ENCODE results near the gene KDSR. TPM values are rescaled to one million over a fixed set of nuclear protein-coding genes. Genes with fewer than 3 reads are reported as not detected.

The KDSR gene
- total RNA-seq, 4 donors from 2014 or later = 11.2 to 18.6 (median 14.4) TPM

DNA sequence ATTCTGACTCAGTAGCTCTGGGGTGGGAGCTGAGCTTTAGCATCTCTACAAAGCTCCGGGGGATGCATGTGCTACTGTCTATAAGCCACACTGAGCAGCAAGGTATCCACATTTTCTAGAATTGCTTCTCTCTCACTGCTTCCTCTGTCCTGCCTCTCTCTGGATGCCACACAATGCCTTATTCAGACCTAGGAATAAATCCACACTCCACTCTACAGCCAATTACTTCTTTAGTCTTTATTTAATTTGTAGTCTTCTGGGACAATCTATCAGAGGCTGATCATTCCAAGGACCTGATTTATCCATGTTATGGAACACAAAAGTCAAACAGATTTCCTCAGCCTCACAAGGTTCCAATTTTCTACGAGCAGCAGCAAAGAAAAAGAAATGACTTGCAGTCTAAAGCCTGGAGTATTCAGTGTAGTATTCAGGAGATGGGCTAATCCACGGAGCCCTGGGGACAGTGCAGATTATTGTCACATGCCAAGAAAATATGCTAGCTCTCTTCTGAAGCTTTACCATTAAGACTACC, 51.8 kb downstream of the KDSR start:
- TF ChIP-seq, protein P1, sequence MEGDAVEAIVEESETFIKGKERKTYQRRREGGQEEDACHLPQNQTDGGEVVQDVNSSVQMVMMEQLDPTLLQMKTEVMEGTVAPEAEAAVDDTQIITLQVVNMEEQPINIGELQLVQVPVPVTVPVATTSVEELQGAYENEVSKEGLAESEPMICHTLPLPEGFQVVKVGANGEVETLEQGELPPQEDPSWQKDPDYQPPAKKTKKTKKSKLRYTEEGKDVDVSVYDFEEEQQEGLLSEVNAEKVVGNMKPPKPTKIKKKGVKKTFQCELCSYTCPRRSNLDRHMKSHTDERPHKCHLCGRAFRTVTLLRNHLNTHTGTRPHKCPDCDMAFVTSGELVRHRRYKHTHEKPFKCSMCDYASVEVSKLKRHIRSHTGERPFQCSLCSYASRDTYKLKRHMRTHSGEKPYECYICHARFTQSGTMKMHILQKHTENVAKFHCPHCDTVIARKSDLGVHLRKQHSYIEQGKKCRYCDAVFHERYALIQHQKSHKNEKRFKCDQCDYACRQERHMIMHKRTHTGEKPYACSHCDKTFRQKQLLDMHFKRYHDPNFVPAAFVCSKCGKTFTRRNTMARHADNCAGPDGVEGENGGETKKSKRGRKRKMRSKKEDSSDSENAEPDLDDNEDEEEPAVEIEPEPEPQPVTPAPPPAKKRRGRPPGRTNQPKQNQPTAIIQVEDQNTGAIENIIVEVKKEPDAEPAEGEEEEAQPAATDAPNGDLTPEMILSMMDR (IDR thresholded peaks at IDR 0.05 in 4 of 5, conservative IDR thresholded peaks at IDR 0.05 in 1 of 5) = no peak
- no peak for TF ChIP-seq POLR2A (IDR thresholded peaks at IDR 0.05)
- in situ Hi-C loops (cut with MboI; ENCODE audit: low sequenced_read_pairs in 4 of 4) = loop anchor here in 1 of 4 donors (5.0 to 10.0 kb wide), 2 partner anchors 50 to 183 kb away; no protein-coding TSS in a partner anchor
- DNase-seq = no peak
- no peak for ATAC-seq
- intact Hi-C loops (cut with DNase I; ENCODE audit: low total_unique reads) = loop anchor here (5.0 kb wide), 1 partner anchor 123 kb away; no protein-coding TSS in a partner anchor
- H3K9me3 ChIP-seq = no peaks in the 10 kb centered on the region
- peak overlapping the region in 3 of 4 donors; percentile 4 to 22 (median 7) for H3K27ac ChIP-seq
- no peaks in the 10 kb centered on the region for H3K36me3 ChIP-seq
- H3K27me3 ChIP-seq = no peaks in the 10 kb centered on the region
- H3K4me1 ChIP-seq = peaks cover 31 to 47% of the 10 kb centered on the region in 2 donors
- no peak overlapping the region for H3K4me3 ChIP-seq

DNA sequence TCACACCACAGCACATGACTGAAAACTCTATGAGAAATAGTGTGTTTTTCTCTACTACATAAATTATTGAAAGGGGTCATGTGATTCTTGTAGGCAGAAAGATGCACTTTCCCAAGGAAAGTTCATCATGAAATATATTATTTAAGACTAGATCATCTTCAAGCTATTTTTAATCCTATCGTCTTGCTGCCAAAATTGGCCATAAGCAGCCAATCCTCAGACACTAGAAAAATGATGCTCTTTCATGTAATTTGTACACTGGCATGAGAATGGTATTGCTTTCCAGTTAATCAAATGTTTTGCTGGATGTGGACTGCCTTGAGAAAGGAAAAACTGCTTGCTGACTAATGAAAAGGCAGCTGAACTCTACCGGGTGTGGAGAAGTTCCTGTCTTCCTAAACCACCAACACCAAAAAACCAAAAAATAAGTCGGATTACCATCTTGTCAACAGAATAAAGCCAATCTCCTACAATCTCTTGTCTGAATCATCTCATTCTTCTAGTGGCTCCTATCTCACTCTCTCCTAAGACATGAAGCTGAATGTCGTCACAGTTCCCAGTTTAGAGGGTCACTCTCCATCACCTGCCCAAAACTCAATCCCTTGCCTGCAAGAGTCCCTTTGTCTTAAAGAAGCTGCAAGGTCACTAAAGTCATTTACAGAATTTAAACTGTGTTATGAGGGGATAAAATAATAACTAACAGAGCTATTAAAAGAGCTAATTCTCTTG, 52.8 kb downstream of the KDSR start:
- in situ Hi-C loops (cut with MboI; ENCODE audit: low sequenced_read_pairs in 4 of 4) (loop anchor here in 1 of 4 donors (10.0 kb wide), 1 partner anchor 49 kb away; no protein-coding TSS in a partner anchor), intact Hi-C loops (cut with DNase I; ENCODE audit: low total_unique reads) (no loop called here)
- Histone ChIP-seq H3K4me3 (no peak overlapping the region), H3K4me1 (peaks cover 31 to 47% of the 10 kb centered on the region in 2 donors), H3K9me3 (no peaks in the 10 kb centered on the region), H3K27ac (no peak overlapping the region), H3K36me3 (no peaks in the 10 kb centered on the region), H3K27me3 (no peaks in the 10 kb centered on the region)
- DNase-seq = no peak
- ATAC-seq = no peak
- TF ChIP-seq, protein P1 (IDR thresholded peaks at IDR 0.05 in 4 of 5, conservative IDR thresholded peaks at IDR 0.05 in 1 of 5) = no peak
- TF ChIP-seq POLR2A (IDR thresholded peaks at IDR 0.05) = no peak

DNA sequence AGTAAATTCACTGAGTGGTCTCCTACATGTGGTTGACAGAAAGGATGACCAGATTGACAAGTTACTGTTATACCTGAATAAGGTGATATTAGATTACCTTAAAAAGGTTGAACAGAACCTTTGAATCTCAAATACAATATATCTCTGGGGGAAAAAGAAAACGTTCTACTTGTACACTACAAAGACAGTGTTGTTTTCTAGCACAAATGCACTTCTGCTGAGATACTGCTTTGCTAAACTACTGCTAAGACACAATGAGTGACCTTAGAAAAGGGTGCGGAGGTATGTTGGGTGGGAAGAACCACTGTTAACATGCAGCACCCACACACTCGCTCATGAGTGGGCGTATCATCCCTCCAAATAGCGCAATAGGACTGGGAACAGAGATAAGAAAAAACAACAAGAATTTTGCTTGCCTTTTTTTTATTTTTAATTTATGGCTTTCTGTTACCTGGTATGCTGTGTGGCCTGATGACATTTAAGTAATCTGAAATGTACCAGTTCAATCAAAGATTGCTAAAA, 53.5 kb downstream of the KDSR start:
- no peak overlapping the region for H3K27ac ChIP-seq
- no peak for ATAC-seq

DNA sequence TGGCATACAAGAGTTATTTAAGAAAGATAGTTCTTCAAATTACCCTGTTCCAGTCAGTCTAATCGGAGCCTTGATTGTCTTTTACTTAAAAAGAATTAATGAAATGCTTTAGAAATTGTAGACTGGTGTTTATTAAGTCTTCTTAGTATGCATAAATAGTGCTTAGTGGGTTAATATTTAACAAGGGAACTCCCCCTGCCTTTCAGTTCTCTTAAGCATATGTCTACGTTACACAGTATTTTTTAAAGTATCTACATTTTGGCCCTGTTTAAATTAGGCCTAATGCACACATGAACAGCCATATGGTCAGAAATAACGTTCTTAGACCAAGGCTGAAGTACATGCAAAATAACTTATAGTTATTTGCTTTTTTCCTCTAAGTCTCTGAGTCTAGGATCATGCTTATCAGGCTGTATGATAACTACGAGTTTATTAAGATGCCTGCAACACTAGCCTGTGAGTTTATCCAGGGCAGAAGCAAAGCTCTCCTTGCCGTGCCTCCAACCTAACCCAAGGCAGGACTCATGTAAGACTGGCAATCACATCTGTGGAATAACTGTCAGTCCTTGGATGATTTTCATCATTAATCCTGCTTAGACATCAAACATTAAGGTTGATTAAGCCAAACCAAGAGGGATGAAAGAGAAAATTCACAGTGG, 54.1 kb downstream of the KDSR start:
- Histone ChIP-seq H3K9me3 (no peaks in the 10 kb centered on the region), H3K27ac (no peak overlapping the region), H3K4me3 (no peak overlapping the region), H3K36me3 (no peaks in the 10 kb centered on the region), H3K27me3 (no peaks in the 10 kb centered on the region), H3K4me1 (peaks cover 29 to 47% of the 10 kb centered on the region in 2 donors)
- no peak for DNase-seq
- TF ChIP-seq, protein P1 (IDR thresholded peaks at IDR 0.05 in 4 of 5, conservative IDR thresholded peaks at IDR 0.05 in 1 of 5) = no peak
- TF ChIP-seq POLR2A (IDR thresholded peaks at IDR 0.05) = no peak
- intact Hi-C loops (cut with DNase I; ENCODE audit: low total_unique reads) (no loop called here), in situ Hi-C loops (cut with MboI; ENCODE audit: low sequenced_read_pairs in 4 of 4) (loop anchor here in 1 of 4 donors (10.0 kb wide), 1 partner anchor 48 kb away; no protein-coding TSS in a partner anchor)
- no peak for ATAC-seq

More for the DNA sequence above, 53.5 kb downstream of the KDSR start:
- DNase-seq = no peak
- no peaks in the 10 kb centered on the region for H3K9me3 ChIP-seq
- in situ Hi-C loops (cut with MboI; ENCODE audit: low sequenced_read_pairs in 4 of 4) = loop anchor here in 1 of 4 donors (10.0 kb wide), 1 partner anchor 49 kb away; no protein-coding TSS in a partner anchor
- TF ChIP-seq, protein P1 (IDR thresholded peaks at IDR 0.05 in 4 of 5, conservative IDR thresholded peaks at IDR 0.05 in 1 of 5) = no peak
- no peak for TF ChIP-seq POLR2A (IDR thresholded peaks at IDR 0.05)
- no peaks in the 10 kb centered on the region for H3K27me3 ChIP-seq
- no peaks in the 10 kb centered on the region for H3K36me3 ChIP-seq
- peaks cover 29 to 47% of the 10 kb centered on the region in 2 donors for H3K4me1 ChIP-seq
- no peak overlapping the region for H3K4me3 ChIP-seq
- intact Hi-C loops (cut with DNase I; ENCODE audit: low total_unique reads) = no loop called here

Measured in gastrocnemius medialis (tissue), 4 donors.